IMR-90 (cell line): ENCODE results near the gene CCDC167. TPM values are rescaled to one million over a fixed set of nuclear protein-coding genes. Genes with fewer than 3 reads are reported as not detected.

ENCODE experiments used
- ATAC-seq: fragments of 200-7000 bp; cut with Tn5 transposase; 2 replicates; pipeline ENCODE4 v1.9.1; 2020; ENCODE audit warnings: low read depth, mild to moderate bottlenecking, moderate library complexity
- BruUV-seq: library from RNA; stranded (reverse); fragments of 400-500 nt; replicated peaks from 2 replicates; lab custom pipeline; 2021; lab: Mats Ljungman, UMichigan
- CTCF ChIA-PET: fragments of 300-600 bp; formaldehyde crosslinking; extraction: SDS; loops from one replicate; lab custom pipeline; 2021; ENCODE audit warnings: antibody characterized with exemption; lab: Yijun Ruan, JAX
- POLR2A ChIA-PET: fragments of 300-600 bp; sonication (Branson Sonifier 250); formaldehyde crosslinking; loops from one replicate; lab custom pipeline; 2022; ENCODE audit warnings: antibody characterized with exemption; ENCODE audit not compliant: unreplicated experiment; lab: Charles Lee
- DNase-seq: peaks from one replicate; pipeline ENCODE4 v3.0.0; 2013
- H2AFZ ChIP-seq: replicated peaks from 2 replicates; pipeline ENCODE3; 2013; ENCODE audit warnings: low read length, mild to moderate bottlenecking; ENCODE audit not compliant: poor library complexity
- H2AK5ac ChIP-seq: 2 replicates; pipeline ENCODE4 v1.6.1; 2013; ENCODE audit warnings: low read depth, low read length, inconsistent platforms
- H2AK9ac ChIP-seq: replicated peaks from 2 replicates; pipeline ENCODE3; 2013; ENCODE audit warnings: mild to moderate bottlenecking, low read depth, low read length, moderate library complexity; ENCODE audit not compliant: poor library complexity
- H2BK120ac ChIP-seq: 2 replicates; pipeline ENCODE4 v1.6.1; 2013; ENCODE audit warnings: low read depth, low read length, inconsistent platforms
- H2BK15ac ChIP-seq: 3 replicates; pipeline ENCODE4 v1.6.1; 2013; ENCODE audit warnings: low read depth, low read length, inconsistent platforms
- H2BK20ac ChIP-seq: 2 replicates; pipeline ENCODE4 v1.6.1; 2013; ENCODE audit warnings: low read depth, mild to moderate bottlenecking, inconsistent platforms, low read length, moderate library complexity
- H2BK5ac ChIP-seq: 2 replicates; pipeline ENCODE4 v1.6.1; 2013; ENCODE audit warnings: mild to moderate bottlenecking, low read depth, low read length, inconsistent platforms; ENCODE audit not compliant: poor library complexity, severe bottlenecking
- H3K14ac ChIP-seq: replicated peaks from 2 replicates; pipeline ENCODE4 v1.6.1; 2013; ENCODE audit warnings: low read depth, low read length, inconsistent platforms
- H3K18ac ChIP-seq: 2 replicates; pipeline ENCODE4 v1.6.1; 2013; ENCODE audit warnings: low read depth, low read length, control low read depth
- H3K23ac ChIP-seq: 2 replicates; pipeline ENCODE4 v1.6.1; 2013; ENCODE audit warnings: low read depth, low read length, inconsistent platforms
- H3K27ac ChIP-seq: 2 replicates; pipeline ENCODE4 v1.5.1; 2013; ENCODE audit warnings: mild to moderate bottlenecking, control low read depth, low read length; ENCODE audit not compliant: insufficient read depth
- H3K27me3 ChIP-seq: 2 replicates; pipeline ENCODE4 v1.6.1; 2013; ENCODE audit warnings: low read length; ENCODE audit not compliant: control insufficient read depth, insufficient read depth
- H3K36me3 ChIP-seq: 2 replicates; pipeline ENCODE4 v1.6.1; 2013; ENCODE audit warnings: low read length, mixed read lengths; ENCODE audit not compliant: control insufficient read depth, insufficient read depth
- H3K4ac ChIP-seq: 2 replicates; pipeline ENCODE4 v1.6.1; 2013; ENCODE audit warnings: low read depth, low read length, inconsistent platforms
- H3K4me1 ChIP-seq: 2 replicates; pipeline ENCODE4 v1.6.1; 2013; ENCODE audit warnings: low read length, mixed read lengths; ENCODE audit not compliant: control insufficient read depth, insufficient read depth
- H3K4me2 ChIP-seq: 2 replicates; pipeline ENCODE4 v1.6.1; 2013; ENCODE audit warnings: low read depth, mild to moderate bottlenecking, control low read depth, low read length, moderate library complexity
- H3K4me3 ChIP-seq: 2 replicates; pipeline ENCODE4 v1.5.1; 2013; ENCODE audit warnings: low read depth, mild to moderate bottlenecking, control low read depth, low read length, moderate library complexity; ENCODE audit not compliant: insufficient read depth
- H3K56ac ChIP-seq: 2 replicates; pipeline ENCODE4 v1.6.1; 2013; ENCODE audit warnings: low read length, inconsistent platforms; ENCODE audit not compliant: insufficient read depth; ENCODE audit errors: extremely low read depth
- H3K79me1 ChIP-seq, 2 experiments: 2 replicates each; pipeline ENCODE4 v1.6.1; 2013; ENCODE audit warnings: low read length in 2 of 2, inconsistent platforms in 1 of 2, low read depth in 1 of 2
- H3K9ac ChIP-seq: 2 replicates; pipeline ENCODE4 v1.6.1; 2013; ENCODE audit warnings: low read depth, low read length, control low read depth
- H3K9me1 ChIP-seq: 2 replicates; pipeline ENCODE4 v1.6.1; 2013; ENCODE audit warnings: low read length, inconsistent platforms; ENCODE audit not compliant: insufficient read depth
- H3K9me3 ChIP-seq: 2 replicates; pipeline ENCODE4 v1.6.1; 2013; ENCODE audit warnings: low read length; ENCODE audit not compliant: control insufficient read depth, insufficient read depth
- H4K20me1 ChIP-seq: 2 replicates; pipeline ENCODE4 v1.6.1; 2013; ENCODE audit warnings: low read length, inconsistent platforms; ENCODE audit not compliant: insufficient read depth
- H4K5ac ChIP-seq: 2 replicates; pipeline ENCODE4 v1.6.1; 2013; ENCODE audit warnings: mild to moderate bottlenecking, low read depth, low read length, control low read depth
- H4K8ac ChIP-seq, 2 experiments: 2 replicates each; pipeline ENCODE4 v1.6.1; 2013; ENCODE audit warnings: low read depth in 2 of 2, low read length in 2 of 2, control low read depth in 1 of 2, inconsistent platforms in 1 of 2
- H4K91ac ChIP-seq: 2 replicates; pipeline ENCODE4 v1.6.1; 2013; ENCODE audit warnings: low read depth, low read length, inconsistent platforms; ENCODE audit not compliant: insufficient read depth
- BHLHE40 ChIP-seq: fragments of 150-350 bp; IDR thresholded peaks from 2 replicates; pipeline ENCODE4 v1.6.1; 2016; ENCODE audit warnings: mild to moderate bottlenecking, low read depth, low read length
- CEBPB ChIP-seq: IDR thresholded peaks from 2 replicates; pipeline ENCODE4 v1.6.1; 2012; ENCODE audit warnings: low read depth, low read length, improper control_type of control experiment
- CHD1 ChIP-seq: IDR thresholded peaks from 2 replicates; pipeline ENCODE4 v1.6.1; 2012; ENCODE audit warnings: low read depth, low read length, improper control_type of control experiment
- MXI1 ChIP-seq: IDR thresholded peaks from 2 replicates; pipeline ENCODE4 v1.6.1; 2012; ENCODE audit warnings: low read depth, mild to moderate bottlenecking, low read length, moderate library complexity, borderline replicate concordance
- NFE2L2 ChIP-seq: fragments of 150-350 bp; IDR thresholded peaks from 2 replicates; pipeline ENCODE4 v1.6.1; 2016; ENCODE audit warnings: low read depth, mild to moderate bottlenecking, low read length
- RAD21 ChIP-seq: IDR thresholded peaks from 2 replicates; pipeline ENCODE4 v1.6.1; 2012; ENCODE audit warnings: low read length, improper control_type of control experiment
- RCOR1 ChIP-seq: IDR thresholded peaks from 2 replicates; pipeline ENCODE4 v1.6.1; 2012; ENCODE audit warnings: mild to moderate bottlenecking, low read length, improper control_type of control experiment; ENCODE audit not compliant: insufficient replicate concordance
- RFX5 ChIP-seq: IDR thresholded peaks from 2 replicates; pipeline ENCODE4 v1.8.0; 2012; ENCODE audit warnings: low read depth, mild to moderate bottlenecking, low read length, moderate library complexity
- WGBS, 2 experiments: methylation state at CpG; one replicate each; pipeline versions ENCODE4 v1.1.5 to v1.1.7; 2013; ENCODE audit warnings: missing lambda C conversion rate in 2 of 2; ENCODE audit not compliant: insufficient read length in 1 of 2; ENCODE audit errors: extremely low coverage in 2 of 2; 5-methylcytosine and 5-hydroxymethylcytosine counted together
- dilution Hi-C: fragments of 300-500 bp; cut with HindIII; formaldehyde crosslinking; loops from one replicate; pipeline ENCODE4 v1.14.3; 2018; ENCODE audit warnings: low sequenced_read_pairs; ENCODE audit not compliant: unreplicated experiment
- in situ Hi-C: fragments of 300-500 bp; cut with MboI; formaldehyde crosslinking; loops from 3 replicates; pipeline ENCODE4 v1.14.3; 2019; ENCODE audit warnings: low sequenced_read_pairs, inconsistent platforms, mixed read lengths
- intact Hi-C: fragments of 100-400 bp; cut with micrococcal nuclease; formaldehyde crosslinking; loops from 2 replicates; pipeline ENCODE4 v1.10.0; 2022
- polyA plus RNA-seq, 3 experiments: library from polyadenylated mRNA; depleted of rRNA; stranded (reverse); fragments of >200 nt; gene quantifications; 2 replicates each; pipeline ENCODE4 v1.2.3, GENCODE V29; 2012; ENCODE audit warnings: low replicate concordance in 1 of 3
- total RNA-seq: library from RNA; depleted of rRNA; stranded (reverse); fragments of >200 nt; gene quantifications from 2 replicates; pipeline ENCODE4 v1.2.3, GENCODE V29; 2012
- TF ChIP-seq, protein P1 (sequence below): conservative IDR thresholded peaks from 2 replicates; pipeline ENCODE4 v1.5.1; 2012; ENCODE audit warnings: mild to moderate bottlenecking, low read depth, low read length, improper control_type of control experiment

Gene CCDC167
- total and polyA plus RNA-seq, 2 of the 4 experiments (the other 2 are of a cell fraction): 35.8 to 96.8 TPM

DNA sequence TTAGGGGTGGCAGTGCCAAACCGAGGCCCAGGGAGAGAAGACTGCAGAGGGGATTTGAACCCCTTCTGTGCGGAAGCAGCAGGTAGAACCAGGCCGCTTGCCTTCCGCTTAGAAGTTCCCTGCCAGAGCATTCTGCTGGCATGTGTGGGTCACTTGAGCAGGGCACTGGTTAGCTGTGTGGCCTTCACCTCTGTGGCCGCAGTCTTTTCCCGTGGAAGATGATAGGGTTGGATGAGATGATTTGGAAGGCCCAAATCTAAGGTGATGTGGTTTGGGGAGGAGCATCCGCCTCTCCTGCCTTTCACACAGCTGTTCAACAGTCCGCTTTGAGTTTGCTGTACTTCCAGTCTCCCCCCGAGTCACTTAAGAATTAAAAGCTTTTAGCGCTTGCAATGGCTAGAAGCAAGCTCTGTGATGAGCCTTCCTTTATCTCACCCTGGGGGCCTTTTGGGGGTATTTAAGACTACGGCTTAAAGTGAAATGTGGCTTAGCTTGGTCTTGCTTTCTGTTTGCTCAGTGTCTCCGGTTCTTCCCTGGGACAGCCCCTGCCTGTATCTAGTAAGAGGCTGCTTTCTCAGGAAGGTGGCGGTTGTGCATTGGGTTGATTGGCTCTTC lies 65.9 kb downstream of the CCDC167 start:
- peak overlapping the region; percentile 69 to 98 for H4K8ac ChIP-seq
- H3K79me1 ChIP-seq: peaks cover 37 to 42% of the 10 kb centered on the region in 2 experiments
- H2AK9ac ChIP-seq: peak overlapping the region; percentile 61
- ATAC-seq (peak; percentile 8; the same call in 1 of the 2 replicates), DNase-seq (peak; percentile 12)
- intact Hi-C loops: no loop called here
- peak overlapping the region; percentile 41 for H4K5ac ChIP-seq
- no peaks in the 10 kb centered on the region for H3K9me3 ChIP-seq
- peak overlapping the region; percentile 48 for H3K23ac ChIP-seq
- peak overlapping the region; percentile 99 for H3K4me2 ChIP-seq
- H4K91ac ChIP-seq: peak overlapping the region; percentile 6; the same call in 1 of the 2 replicates
- ChIA-PET POLR2A (no interaction called here), CTCF (no interaction called here)
- no peak for TF ChIP-seq MXI1
- TF ChIP-seq, protein P1, sequence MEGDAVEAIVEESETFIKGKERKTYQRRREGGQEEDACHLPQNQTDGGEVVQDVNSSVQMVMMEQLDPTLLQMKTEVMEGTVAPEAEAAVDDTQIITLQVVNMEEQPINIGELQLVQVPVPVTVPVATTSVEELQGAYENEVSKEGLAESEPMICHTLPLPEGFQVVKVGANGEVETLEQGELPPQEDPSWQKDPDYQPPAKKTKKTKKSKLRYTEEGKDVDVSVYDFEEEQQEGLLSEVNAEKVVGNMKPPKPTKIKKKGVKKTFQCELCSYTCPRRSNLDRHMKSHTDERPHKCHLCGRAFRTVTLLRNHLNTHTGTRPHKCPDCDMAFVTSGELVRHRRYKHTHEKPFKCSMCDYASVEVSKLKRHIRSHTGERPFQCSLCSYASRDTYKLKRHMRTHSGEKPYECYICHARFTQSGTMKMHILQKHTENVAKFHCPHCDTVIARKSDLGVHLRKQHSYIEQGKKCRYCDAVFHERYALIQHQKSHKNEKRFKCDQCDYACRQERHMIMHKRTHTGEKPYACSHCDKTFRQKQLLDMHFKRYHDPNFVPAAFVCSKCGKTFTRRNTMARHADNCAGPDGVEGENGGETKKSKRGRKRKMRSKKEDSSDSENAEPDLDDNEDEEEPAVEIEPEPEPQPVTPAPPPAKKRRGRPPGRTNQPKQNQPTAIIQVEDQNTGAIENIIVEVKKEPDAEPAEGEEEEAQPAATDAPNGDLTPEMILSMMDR: no peak
- TF ChIP-seq CHD1: no peak
- TF ChIP-seq RFX5: no peak
- no peak for TF ChIP-seq RAD21
- TF ChIP-seq BHLHE40: no peak
- no peak for TF ChIP-seq CEBPB
- no peak for TF ChIP-seq NFE2L2
- no peak for TF ChIP-seq RCOR1
- H4K20me1 ChIP-seq: no peaks in the 10 kb centered on the region
- no peak overlapping the region for H3K18ac ChIP-seq
- BruUV-seq: no TSS peak
- H3K4me1 ChIP-seq: peaks cover 2% of the 10 kb centered on the region; the same call in 1 of the 2 replicates
- in situ Hi-C loops: no loop called here
- dilution Hi-C loops: no loop called here
- H2BK120ac ChIP-seq: no peak overlapping the region
- no peak overlapping the region for H2BK20ac ChIP-seq
- H3K36me3 ChIP-seq: peaks cover 11% of the 10 kb centered on the region
- H2BK5ac ChIP-seq: no peak overlapping the region
- peak overlapping the region; percentile 17; the same call in 1 of the 2 replicates for H3K14ac ChIP-seq
- peak overlapping the region; percentile 51 for H3K27ac ChIP-seq
- H3K9ac ChIP-seq: peak overlapping the region; percentile 81
- H3K4ac ChIP-seq: peak overlapping the region; percentile 24
- H3K56ac ChIP-seq: peak overlapping the region; percentile 20
- peak overlapping the region; percentile 70 for H3K4me3 ChIP-seq
- 7% methylated on average over 6 of the region's 13 CpGs; no CpG with 5 or more reads in 1 of the 2 experiments for WGBS, 2 experiments
- H3K27me3 ChIP-seq: no peaks in the 10 kb centered on the region
- peak overlapping the region; percentile 18; the same call in 1 of the 2 replicates for H2AK5ac ChIP-seq
- H3K9me1 ChIP-seq: peaks cover 3% of the 10 kb centered on the region
- H2AFZ ChIP-seq: peak overlapping the region; percentile 94
- no peak overlapping the region for H2BK15ac ChIP-seq
